NCI-H128 (cell line): ENCODE results near the gene CTAGE4.
"Not testable (repeated sequence)": the region's sequence is repeated elsewhere in the genome, so short reads cannot be mapped to it uniquely, and the experiment has no call there.

Source experiments
- DNase-seq: peaks from one replicate; lab custom pipeline; 2025; ENCODE audit not compliant: unreplicated experiment; lab: John Stamatoyannopoulos, UW

CTAGE4 gene

GRCh38 chr7:144203086-144203485 is 19.8 kb downstream of the CTAGE4 start:
- not testable (repeated sequence) for DNase-seq

- not testable (repeated sequence) for DNase-seq
These were observed 22.0 kb downstream of the CTAGE4 start for GRCh38 chr7:144205306-144205705.

GRCh38 chr7:144217200-144217599 is 33.9 kb downstream of the CTAGE4 start:
- not testable (repeated sequence) for DNase-seq

GRCh38 chr7:144218581-144218980 is 35.3 kb downstream of the CTAGE4 start:
- not testable (repeated sequence) for DNase-seq

- not testable (repeated sequence) for DNase-seq
These were observed 35.9 kb downstream of the CTAGE4 start for GRCh38 chr7:144219149-144219548.

GRCh38 chr7:144220531-144220930 is 37.3 kb downstream of the CTAGE4 start:
- DNase-seq = not testable (repeated sequence)

DNA sequence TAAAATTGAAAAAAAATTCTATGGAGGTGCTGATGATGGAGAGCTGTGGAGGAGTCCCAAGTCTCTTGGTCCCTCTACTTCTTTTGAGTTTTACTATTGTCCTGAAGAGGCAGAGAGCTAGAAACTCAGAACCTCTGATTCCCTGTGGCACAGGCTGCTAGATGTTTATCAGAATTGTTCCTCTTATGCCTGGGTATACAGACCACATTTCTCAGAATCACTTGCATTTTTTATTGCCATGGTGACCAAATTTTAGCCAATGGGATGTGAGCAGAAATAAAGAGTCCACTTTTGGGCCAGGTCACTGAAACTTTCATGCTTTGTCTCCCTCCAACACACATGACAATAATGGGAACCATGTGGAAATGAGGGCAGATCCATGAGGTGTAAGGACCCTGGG is 40.4 kb downstream of the CTAGE4 start:
- not testable (repeated sequence) for DNase-seq

DNA sequence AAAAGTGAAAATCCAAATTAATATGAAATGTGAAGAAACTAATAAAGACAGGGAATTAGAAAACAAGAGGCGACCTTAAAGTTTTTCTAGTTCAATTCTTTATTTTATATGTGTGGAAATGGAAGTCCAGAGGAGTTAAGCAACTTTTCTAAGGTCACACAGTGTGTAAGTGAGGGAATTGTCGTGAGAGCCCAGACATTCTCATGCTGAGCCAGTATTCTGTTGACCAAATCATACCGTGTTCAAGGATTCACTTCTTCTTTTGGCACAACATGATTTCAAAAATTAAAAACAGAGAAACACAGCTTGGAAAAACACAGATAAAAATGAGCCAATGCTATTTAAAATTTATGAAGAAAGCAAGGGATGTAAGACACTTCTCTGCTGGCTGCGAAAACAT is 43.6 kb downstream of the CTAGE4 start:
- not testable (repeated sequence) for DNase-seq

- DNase-seq = not testable (repeated sequence)
These were observed 45.5 kb downstream of the CTAGE4 start for GRCh38 chr7:144228810-144229209.

GRCh38 chr7:144231027-144231426 is 47.8 kb downstream of the CTAGE4 start:
- DNase-seq = not testable (repeated sequence)

DNA sequence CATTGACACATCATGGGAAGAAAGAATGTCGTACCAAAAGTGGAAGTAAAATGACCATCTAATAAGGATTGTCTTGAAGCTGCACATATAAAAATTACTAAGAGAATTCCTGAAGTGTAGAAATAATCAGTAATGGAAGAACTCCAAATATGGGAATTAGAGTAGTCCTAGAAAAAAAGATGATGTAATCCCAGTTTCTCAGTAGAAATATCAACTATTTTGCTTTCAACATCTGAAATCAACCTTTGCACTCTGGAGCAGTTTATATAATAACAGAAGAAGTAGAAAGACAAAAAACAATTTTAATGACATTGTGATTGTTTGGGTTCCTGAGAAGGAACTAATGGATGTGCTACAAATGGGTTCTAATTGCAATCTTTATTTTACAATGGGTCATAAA is 49.8 kb downstream of the CTAGE4 start:
- DNase-seq = not testable (repeated sequence)
